ENCODE measurements around the gene SLC25A26. TPM values are rescaled to one million over a fixed set of nuclear protein-coding genes. Genes with fewer than 3 reads are reported as not detected.

The SLC25A26 gene
- total and polyA plus RNA-seq, 2 of the 13 experiments (the other 11 are each of a cell fraction or from before 2014, with no cell fraction given) = 23.1 to 32.7 TPM

GRCh38 chr3:66406163-66406562, 185.4 kb downstream of the SLC25A26 start (continued):
- TF ChIP-seq ZNF737 (CRISPR knock-in tag; IDR thresholded peaks at IDR 0.05; ENCODE audit: borderline replicate concordance) (no peak), JUND (CRISPR knock-in tag; IDR thresholded peaks at IDR 0.05) (no peak), SUZ12 (IDR thresholded peaks at IDR 0.05; ENCODE audit: low read depth, low read length) (no peak), ZBTB37 (CRISPR knock-in tag; IDR thresholded peaks at IDR 0.05) (no peak), EEA1 (CRISPR knock-in tag; IDR thresholded peaks at IDR 0.05; ENCODE audit: borderline replicate concordance) (no peak), NR2F2 (IDR thresholded peaks at IDR 0.05; ENCODE audit: borderline replicate concordance, low read depth) (no peak), ZNF607 (CRISPR knock-in tag; IDR thresholded peaks at IDR 0.05; ENCODE audit: borderline replicate concordance) (no peak)

- H2AFZ ChIP-seq (ENCODE audit: low read length) = no peak overlapping the region
- ChIA-PET POLR2A (interaction anchor here (1.1 kb wide), 1 partner anchor 397 kb away, joined by 3 read pairs; no protein-coding TSS in a partner anchor), CTCF (ENCODE audit: low intra/inter-chr PET ratio, low total read pairs) (interaction anchor here (1.1 to 2.2 kb wide), 2 partner anchors 409 to 416 kb away, joined by 4 to 13 read pairs; no protein-coding TSS in a partner anchor)
- no peak for ATAC-seq
- no peak overlapping the region for H3K27ac ChIP-seq (ENCODE audit: extremely low read length, insufficient read depth, low read length)
- peaks cover 32 to 76% of the 10 kb centered on the region in 2 experiments for H3K36me3 ChIP-seq (replicated peaks in 1 of 2; ENCODE audit: control insufficient read depth in 1 of 2, insufficient read depth in 2 of 2, low read length in 2 of 2)
- H3K4me2 ChIP-seq (ENCODE audit: low read depth, low read length) = no peak overlapping the region
- no peaks in the 10 kb centered on the region for H3K9me3 ChIP-seq (ENCODE audit: low read length)
- no peak for TF ChIP-seq CBX2 (IDR thresholded peaks at IDR 0.05; ENCODE audit: low read depth, low read length)
- TF ChIP-seq CBX2 (CRISPR knock-in tag; IDR thresholded peaks at IDR 0.05; ENCODE audit: low read depth) = no peak
- 0 out of 2 replicates have a peak, but pooled peaks have one; percentile 36 for TF ChIP-seq PCBP1 (IDR thresholded peaks at IDR 0.05; ENCODE audit: borderline replicate concordance, low read depth, low read length)
- 0 out of 2 replicates have a peak, but pooled peaks have one; percentile 16 for TF ChIP-seq MTA1 (CRISPR knock-in tag; IDR thresholded peaks at IDR 0.05; ENCODE audit: borderline replicate concordance)
- no peak for TF ChIP-seq MATR3 (CRISPR knock-in tag; IDR thresholded peaks at IDR 0.05)
- no peak overlapping the region for H3K9ac ChIP-seq (ENCODE audit: insufficient read depth, low read depth, low read length)
- BruUV-seq (replicated peaks) = no TSS peak
- in situ Hi-C loops (cut with HindIII; ENCODE audit: extremely low pct_ligation_motif_present, low pct_unique_long_range_greater_than_20kb) = loop anchor here (5.0 kb wide), 2 partner anchors 90 to 410 kb away; no protein-coding TSS in a partner anchor
- no peaks in the 10 kb centered on the region for H4K20me1 ChIP-seq (ENCODE audit: insufficient read depth, low read length)
- 96% methylated on average over 11 of the region's 17 CpGs for WGBS (ENCODE audit: low lambda C conversion rate)
- no peaks in the 10 kb centered on the region for H3K27me3 ChIP-seq (ENCODE audit: control insufficient read depth in 1 of 2, insufficient read depth in 2 of 2, low read length in 2 of 2)
- no peaks in the 10 kb centered on the region for H3K79me2 ChIP-seq (ENCODE audit: insufficient read depth, low read length)
- no peak overlapping the region for H3K4me3 ChIP-seq (replicated peaks in 1 of 3; ENCODE audit: insufficient read depth in 1 of 3, low read depth in 2 of 3, low read length in 3 of 3)
- FAIRE-seq = no peak
- peaks cover 9% of the 10 kb centered on the region for H3K4me1 ChIP-seq (ENCODE audit: insufficient read depth, low read length)
- no peak for DNase-seq (ENCODE audit: low spot score)
- intact Hi-C loops (cut with micrococcal nuclease; ENCODE audit: unreplicated experiment) = loop anchor here (1.0 to 5.0 kb wide), 3 partner anchors 75 to 409 kb away; no protein-coding TSS in a partner anchor
Measured at GRCh38 chr3:66406831-66407610, 186.2 kb downstream of the SLC25A26 start.
